ENCODE data around the gene UMODL1. TPM values are rescaled to one million over a fixed set of nuclear protein-coding genes. Genes with fewer than 3 reads are reported as not detected.
"Not testable (repeated sequence)": the region's sequence is repeated elsewhere in the genome, so short reads cannot be mapped to it uniquely, and the experiment has no call there.

The UMODL1 gene
- total RNA-seq, 1 experiment from 2014 or later, result not detected

- peaks cover 7% of the 10 kb centered on the region for H3K4me1 Mint-ChIP-seq (ENCODE audit: low read depth, unreplicated experiment)
- H3K36me3 Mint-ChIP-seq (ENCODE audit: insufficient read depth, unreplicated experiment), result no peaks in the 10 kb centered on the region
- no peak overlapping the region for H3K4me3 Mint-ChIP-seq (ENCODE audit: low read depth, unreplicated experiment)
- no peak overlapping the region for H3K27ac Mint-ChIP-seq (ENCODE audit: unreplicated experiment)
- BruUV-seq (replicated peaks), result no TSS peak
- CTCF ChIA-PET, result no interaction called here
- H3K9me3 Mint-ChIP-seq (ENCODE audit: low read depth, unreplicated experiment), result no peaks in the 10 kb centered on the region
- TF ChIP-seq CTCF (IDR thresholded peaks at IDR 0.05; ENCODE audit: unreplicated experiment), result no peak
- peaks cover 44% of the 10 kb centered on the region for H3K27me3 Mint-ChIP-seq (ENCODE audit: unreplicated experiment)
- intact Hi-C loops (cut with micrococcal nuclease; ENCODE audit: unreplicated experiment), result loop anchor here (10.0 kb wide), 1 partner anchor 238 kb away; the partner anchor contains the start of gene PRDM15
- DNase-seq, result no peak
These were observed 41.7 kb downstream of the UMODL1 start for GRCh38 chr21:42112857-42113256.

GRCh38 chr21:42113926-42114409 is 42.9 kb downstream of the UMODL1 start:
- H3K27me3 Mint-ChIP-seq (ENCODE audit: unreplicated experiment), result peaks cover 55% of the 10 kb centered on the region
- no peak overlapping the region for H3K4me3 Mint-ChIP-seq (ENCODE audit: low read depth, unreplicated experiment)
- TF ChIP-seq CTCF (IDR thresholded peaks at IDR 0.05; ENCODE audit: unreplicated experiment), result no peak
- CTCF ChIA-PET, result no interaction called here
- BruUV-seq (replicated peaks), result no TSS peak
- H3K36me3 Mint-ChIP-seq (ENCODE audit: insufficient read depth, unreplicated experiment), result no peaks in the 10 kb centered on the region
- peaks cover 7% of the 10 kb centered on the region for H3K4me1 Mint-ChIP-seq (ENCODE audit: low read depth, unreplicated experiment)
- H3K9me3 Mint-ChIP-seq (ENCODE audit: low read depth, unreplicated experiment), result no peaks in the 10 kb centered on the region
- DNase-seq, result no peak
- H3K27ac Mint-ChIP-seq (ENCODE audit: unreplicated experiment), result no peak overlapping the region
- intact Hi-C loops (cut with micrococcal nuclease; ENCODE audit: unreplicated experiment), result loop anchor here (10.0 kb wide), 1 partner anchor 239 kb away; the partner anchor contains the start of gene PRDM15

- BruUV-seq (replicated peaks), result no TSS peak
- CTCF ChIA-PET, result no interaction called here
- TF ChIP-seq CTCF (IDR thresholded peaks at IDR 0.05; ENCODE audit: unreplicated experiment), result no peak
- intact Hi-C loops (cut with micrococcal nuclease; ENCODE audit: unreplicated experiment), result loop anchor here (5.0 to 10.0 kb wide), 2 partner anchors 102 to 240 kb away; partner anchors contain the start of genes PRDM15 and ZBTB21
- no peaks in the 10 kb centered on the region for H3K9me3 Mint-ChIP-seq (ENCODE audit: low read depth, unreplicated experiment)
- no peak overlapping the region for H3K4me3 Mint-ChIP-seq (ENCODE audit: low read depth, unreplicated experiment)
- H3K27me3 Mint-ChIP-seq (ENCODE audit: unreplicated experiment), result peaks cover 55% of the 10 kb centered on the region
- DNase-seq, result no peak
- peaks cover 7% of the 10 kb centered on the region for H3K4me1 Mint-ChIP-seq (ENCODE audit: low read depth, unreplicated experiment)
- no peaks in the 10 kb centered on the region for H3K36me3 Mint-ChIP-seq (ENCODE audit: insufficient read depth, unreplicated experiment)
- H3K27ac Mint-ChIP-seq (ENCODE audit: unreplicated experiment), result no peak overlapping the region
These were observed 43.5 kb downstream of the UMODL1 start for GRCh38 chr21:42114646-42115045.

DNA sequence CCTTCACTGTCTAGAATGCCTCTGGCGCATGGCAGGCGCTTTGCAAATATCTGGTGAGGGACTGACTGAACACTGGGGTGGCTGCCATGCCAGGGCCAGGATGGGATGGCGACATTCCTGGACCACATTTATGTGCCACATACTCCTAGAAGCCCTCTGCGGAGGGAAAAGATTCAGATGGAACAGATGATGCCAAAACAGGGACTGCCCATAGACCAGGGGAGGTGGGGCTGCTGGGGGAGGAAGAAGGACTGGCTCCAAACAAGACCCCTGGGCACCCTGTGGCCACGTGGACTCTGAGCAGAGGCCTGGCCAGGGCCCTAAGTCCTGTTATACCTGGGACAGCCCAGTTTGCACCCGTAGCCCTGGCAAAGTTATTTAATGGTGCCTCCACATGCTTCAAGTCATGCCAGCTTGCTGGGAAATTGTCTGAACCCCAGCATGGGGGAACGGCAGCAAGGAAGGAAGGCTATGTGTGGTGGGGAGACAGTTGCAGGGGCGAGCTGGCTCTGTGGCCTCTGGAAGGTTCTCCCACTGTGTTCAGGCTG is 44.1 kb downstream of the UMODL1 start:
- Mint-ChIP-seq H3K36me3 (ENCODE audit: insufficient read depth, unreplicated experiment) (no peaks in the 10 kb centered on the region), H3K27ac (ENCODE audit: unreplicated experiment) (no peak overlapping the region), H3K9me3 (ENCODE audit: low read depth, unreplicated experiment) (no peaks in the 10 kb centered on the region), H3K4me1 (ENCODE audit: low read depth, unreplicated experiment) (peaks cover 7% of the 10 kb centered on the region), H3K4me3 (ENCODE audit: low read depth, unreplicated experiment) (no peak overlapping the region), H3K27me3 (ENCODE audit: unreplicated experiment) (peaks cover 55% of the 10 kb centered on the region)
- DNase-seq, result no peak
- CTCF ChIA-PET, result no interaction called here
- BruUV-seq (replicated peaks), result no TSS peak
- intact Hi-C loops (cut with micrococcal nuclease; ENCODE audit: unreplicated experiment), result loop anchor here (5.0 to 10.0 kb wide), 2 partner anchors 103 to 240 kb away; partner anchors contain the start of genes PRDM15 and ZBTB21
- TF ChIP-seq CTCF (IDR thresholded peaks at IDR 0.05; ENCODE audit: unreplicated experiment), result no peak

GRCh38 chr21:42116551-42116950 is 45.4 kb downstream of the UMODL1 start:
- H3K27ac Mint-ChIP-seq (ENCODE audit: unreplicated experiment); H3K4me3 Mint-ChIP-seq (ENCODE audit: low read depth, unreplicated experiment); BruUV-seq (replicated peaks); H3K9me3 Mint-ChIP-seq (ENCODE audit: low read depth, unreplicated experiment); DNase-seq; H3K4me1 Mint-ChIP-seq (ENCODE audit: low read depth, unreplicated experiment); H3K36me3 Mint-ChIP-seq (ENCODE audit: insufficient read depth, unreplicated experiment): not testable (repeated sequence)
- H3K27me3 Mint-ChIP-seq (ENCODE audit: unreplicated experiment), result peaks cover 61% of the 10 kb centered on the region
- intact Hi-C loops (cut with micrococcal nuclease; ENCODE audit: unreplicated experiment), result loop anchor here (5.0 to 10.0 kb wide), 2 partner anchors 104 to 242 kb away; partner anchors contain the start of genes PRDM15 and ZBTB21
- CTCF ChIA-PET, result interaction anchor here (0.7 to 1.2 kb wide), 2 partner anchors 19 to 30 kb away, joined by 4 to 5 read pairs; no protein-coding TSS in a partner anchor
